GM19468 (cell line): Measurements from ENCODE around the gene HOXA4.

Experiments used
- ATAC-seq: cut with Tn5 transposase; IDR thresholded peaks from one replicate; pipeline ENCODE4 v1.9.1; 2021; ENCODE audit warnings: mild to moderate bottlenecking, moderate library complexity, moderate number of reproducible peaks; ENCODE audit not compliant: unreplicated experiment; ENCODE audit errors: extremely low read depth

The HOXA4 gene

GRCh38 chr7:27130540-27131389 lies at the start of gene HOXA4:
TSS of gene HOXA4 (minus strand) at chr7:27130757. CDS start at chr7:27130733, 24 bp downstream.
- no peak for ATAC-seq

GRCh38 chr7:27179503-27180430 lies 49.2 kb upstream of the HOXA4 start:
- no peak for ATAC-seq

GRCh38 chr7:27179030-27179429 lies 48.5 kb upstream of the HOXA4 start:
- ATAC-seq = no peak

- ATAC-seq = no peak
Measured at GRCh38 chr7:27178366-27178765, 47.8 kb upstream of the HOXA4 start.

- ATAC-seq = no peak
Measured at GRCh38 chr7:27177795-27178320, 47.3 kb upstream of the HOXA4 start.

GRCh38 chr7:27176962-27177794 lies 46.6 kb upstream of the HOXA4 start:
- ATAC-seq = no peak

GRCh38 chr7:27176524-27176845 lies 45.9 kb upstream of the HOXA4 start:
- ATAC-seq = no peak

- no peak for ATAC-seq
Measured at GRCh38 chr7:27175626-27176523, 45.3 kb upstream of the HOXA4 start.

GRCh38 chr7:27174874-27175625 lies 44.5 kb upstream of the HOXA4 start:
- ATAC-seq = no peak

- no peak for ATAC-seq
Measured at GRCh38 chr7:27173956-27174873, 43.7 kb upstream of the HOXA4 start, which contains the start of gene HOXA10. TSS of gene HOXA10 (minus strand) at chr7:27174320. CDS start at chr7:27174306, 14 bp downstream.

- ATAC-seq = no peak
Measured at GRCh38 chr7:27173511-27173955, 43.0 kb upstream of the HOXA4 start.

- ATAC-seq = no peak
Measured at GRCh38 chr7:27172823-27173510, 42.4 kb upstream of the HOXA4 start.

- no peak for ATAC-seq
Measured at GRCh38 chr7:27172315-27172774, 41.8 kb upstream of the HOXA4 start.

GRCh38 chr7:27171637-27172314 lies 41.2 kb upstream of the HOXA4 start:
- ATAC-seq = no peak

- ATAC-seq = no peak
Measured at GRCh38 chr7:27171325-27171636, 40.7 kb upstream of the HOXA4 start.
